Gastrocnemius medialis (tissue), 4 donors: ENCODE results near the gene SKAP2.

Experiments used
- CTCF ChIP-seq, 5 experiments: fragments of 450-650 bp in 3 of 5; fragments of 200-600 bp in 2 of 5; sonication (generic) in 2 of 5; IDR thresholded peaks in 4 of 5; conservative IDR thresholded peaks in 1 of 5; 1 replicate in 4 of 5; 2 replicates in 1 of 5; pipeline ENCODE4 v1.5.1; 2016 to 2019; ENCODE audit warnings: antibody characterized with exemption in 5 of 5, mild to moderate bottlenecking in 3 of 5, moderate library complexity in 3 of 5
- POLR2A ChIP-seq, 2 donors: fragments of 450-650 bp; IDR thresholded peaks; one replicate each; pipeline ENCODE4 v1.6.1; 2017; ENCODE audit warnings: antibody characterized with exemption in 2 of 2, mild to moderate bottlenecking in 2 of 2, moderate library complexity in 2 of 2

GRCh38 chr7:26627891-26628341 is 236.5 kb downstream of the SKAP2 start:
- TF ChIP-seq CTCF (IDR thresholded peaks at IDR 0.05 in 4 of 5, conservative IDR thresholded peaks at IDR 0.05 in 1 of 5) = no peak
- no peak for TF ChIP-seq POLR2A (IDR thresholded peaks at IDR 0.05)
